ENCODE results near the gene CELF2. TPM values are rescaled to one million over a fixed set of nuclear protein-coding genes. Genes with fewer than 3 reads are reported as not detected.

Gene CELF2
- total RNA-seq, 1 experiment from 2014 or later, result 28.7 TPM

- Mint-ChIP-seq H3K36me3 (ENCODE audit: insufficient read depth in 1 of 3, low read depth in 3 of 3) (peaks cover 30 to 63% (median 50%) of the 10 kb centered on the region in 3 experiments), H3K4me3 (no peak overlapping the region), H3K4me1 (peaks cover 3 to 7% of the 10 kb centered on the region in 2 experiments), H3K27ac (no peak overlapping the region), H3K27me3 (ENCODE audit: low read depth) (no peaks in the 10 kb centered on the region), H3K9me3 (peaks cover 31 to 32% of the 10 kb centered on the region in 2 experiments)
- no peaks in the 10 kb centered on the region for H4K20me1 ChIP-seq (ENCODE audit: control insufficient read depth, insufficient read depth, insufficient read length)
- no peak overlapping the region for H2BK20ac ChIP-seq (ENCODE audit: low read depth, low read length, poor library complexity, severe bottlenecking)
- H2AFZ ChIP-seq (ENCODE audit: low read length), result no peak overlapping the region
- TF ChIP-seq CTCF (conservative IDR thresholded peaks at IDR 0.05), result no peak
- no peak overlapping the region for H3T11ph ChIP-seq (ENCODE audit: low read length)
- no peaks in the 10 kb centered on the region for H3K9me3 ChIP-seq (ENCODE audit: control insufficient read depth, low read depth, low read length)
- H3K4ac ChIP-seq (ENCODE audit: low read depth, low read length), result no peak overlapping the region
- WGBS (ENCODE audit: extremely low coverage, insufficient read length, low lambda C conversion rate), result no CpG with 5 or more reads among the region's 1 CpG
- no peaks in the 10 kb centered on the region for H3K23me2 ChIP-seq (ENCODE audit: insufficient read length, low read depth, low read length, poor library complexity, severe bottlenecking)
- no peak for DNase-seq
- no peak overlapping the region for H3K9ac ChIP-seq (ENCODE audit: extremely low read depth, insufficient read length, low read length)
- H3K4me2 ChIP-seq (ENCODE audit: insufficient read depth, insufficient read length, low read length), result no peak overlapping the region
- no peak overlapping the region for H2BK120ac ChIP-seq (ENCODE audit: low read depth, low read length, poor library complexity, severe bottlenecking)
- H3K23ac ChIP-seq (ENCODE audit: insufficient read length, low read depth, low read length), result no peak overlapping the region
- no peak overlapping the region for H2BK12ac ChIP-seq (ENCODE audit: insufficient read length, low read depth, low read length)
- no peak overlapping the region for H3K27ac ChIP-seq (ENCODE audit: insufficient read length, low read depth, low read length)
- H2BK15ac ChIP-seq (ENCODE audit: low read depth, low read length), result no peak overlapping the region
- H3K79me2 ChIP-seq (ENCODE audit: insufficient read depth, low read length), result no peaks in the 10 kb centered on the region
- H4K8ac ChIP-seq (replicated peaks; ENCODE audit: insufficient read length, low read depth, low read length), result no peak overlapping the region
- no peaks in the 10 kb centered on the region for H3K4me1 ChIP-seq (ENCODE audit: insufficient read depth, low read length)
- no peak overlapping the region for H2BK5ac ChIP-seq (ENCODE audit: insufficient read length, low read length)
- no peak overlapping the region for H4K91ac ChIP-seq (ENCODE audit: insufficient read length, low read depth, low read length)
- no peak overlapping the region for H2AK5ac ChIP-seq (ENCODE audit: insufficient read length, low read length)
- H3K14ac ChIP-seq (ENCODE audit: insufficient read depth, low read length), result no peak overlapping the region
- no peak overlapping the region for H4K5ac ChIP-seq (ENCODE audit: insufficient read length, low read depth, low read length)
- no peak overlapping the region for H3K56ac ChIP-seq (ENCODE audit: insufficient read length, low read depth, low read length)
- H3K27me3 ChIP-seq (ENCODE audit: insufficient read depth, low read length), result no peaks in the 10 kb centered on the region
- H3K79me1 ChIP-seq (ENCODE audit: insufficient read depth, low read depth, low read length, poor library complexity, severe bottlenecking), result no peaks in the 10 kb centered on the region
- H3K18ac ChIP-seq (ENCODE audit: insufficient read length, low read depth, low read length), result no peak overlapping the region
These were observed 290.3 kb downstream of the CELF2 start for GRCh38 chr10:11307937-11308336.
